CD4-positive, alpha-beta T cell treated with Interleukin-6 for 4 hours (primary cell): ENCODE results near the gene CFAP43.

Experiments used
- DNase-seq: peaks from one replicate; pipeline ENCODE4 v3.0.0-alpha.2; 2020; ENCODE audit warnings: mixed read lengths

The CFAP43 gene

DNA sequence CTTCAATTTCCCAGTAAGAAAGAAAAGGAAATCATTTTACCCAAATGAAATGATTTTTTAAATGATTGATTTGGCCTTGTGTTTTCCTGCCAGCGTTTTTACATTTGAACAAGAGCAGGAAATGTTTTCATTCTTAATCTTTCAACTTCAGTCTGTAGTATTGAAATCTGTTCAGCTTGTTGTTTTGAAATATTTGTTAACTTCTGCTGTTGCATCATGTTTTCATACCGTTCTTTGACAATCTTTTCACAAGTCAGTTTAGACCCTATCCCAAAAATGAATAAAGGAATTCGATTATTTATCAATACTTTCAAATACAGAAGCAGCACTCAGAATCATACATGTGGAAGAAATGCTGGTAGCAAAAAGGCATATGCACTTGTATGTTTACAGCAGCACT is 102.1 kb downstream of the CFAP43 start:
- DNase-seq = no peak

DNA sequence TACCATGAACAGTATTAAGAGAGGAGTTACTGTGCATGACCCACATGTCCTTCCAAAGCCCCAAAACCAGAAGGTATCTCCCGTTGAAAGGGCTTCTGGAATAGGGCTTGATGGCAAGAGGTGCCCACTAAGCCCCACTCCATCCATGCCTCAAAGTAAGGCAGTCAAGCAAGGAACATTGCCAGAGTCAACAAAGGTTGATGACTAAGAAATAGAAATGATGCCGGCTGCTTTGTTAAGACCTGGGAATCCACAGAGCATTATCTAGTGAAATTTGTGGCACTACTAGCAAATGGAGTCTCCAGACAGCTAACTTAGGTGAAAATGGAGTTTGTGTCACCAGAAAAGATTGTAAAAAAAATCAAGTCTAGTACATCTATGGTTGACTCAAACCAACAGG is 104.0 kb downstream of the CFAP43 start:
- no peak for DNase-seq

DNA sequence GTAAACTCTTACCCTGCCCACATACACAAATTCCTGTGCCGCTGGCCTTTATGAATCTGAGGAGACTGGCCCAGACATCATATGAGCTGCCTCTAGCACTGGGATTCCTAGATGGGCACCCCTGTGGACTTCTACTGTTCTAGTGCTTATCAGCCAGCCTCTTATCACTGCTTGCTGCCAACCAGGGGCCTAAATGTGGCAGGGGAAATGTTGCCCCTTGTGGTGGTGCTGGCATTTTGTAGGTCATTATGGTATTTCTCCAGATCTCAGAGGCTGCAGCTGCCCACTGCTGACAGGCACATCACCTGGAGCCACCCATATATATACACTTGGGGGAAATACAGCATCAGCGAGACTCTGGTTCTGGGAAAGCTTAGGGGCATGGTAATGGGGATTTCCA is 104.8 kb downstream of the CFAP43 start:
- peak; percentile 8 for DNase-seq

DNA sequence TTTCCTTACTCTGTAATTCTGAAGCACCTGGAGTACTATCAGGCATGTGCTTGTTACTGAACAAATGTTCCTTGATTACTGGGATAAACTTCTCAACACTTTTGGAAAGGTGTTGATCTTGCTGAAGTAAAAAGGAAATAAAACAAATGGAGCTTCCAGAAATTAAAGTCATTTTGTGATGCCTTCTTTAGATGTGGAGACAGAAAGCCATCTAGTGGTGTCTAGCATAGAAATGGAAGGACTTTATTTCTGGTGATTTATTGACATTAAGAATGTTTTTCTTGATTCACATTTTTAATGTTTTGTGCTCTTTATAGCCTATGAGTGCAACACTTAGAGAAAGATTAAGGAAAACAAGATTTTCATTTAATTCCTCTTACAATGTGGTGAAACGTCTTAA is 108.8 kb downstream of the CFAP43 start:
- no peak for DNase-seq

DNA sequence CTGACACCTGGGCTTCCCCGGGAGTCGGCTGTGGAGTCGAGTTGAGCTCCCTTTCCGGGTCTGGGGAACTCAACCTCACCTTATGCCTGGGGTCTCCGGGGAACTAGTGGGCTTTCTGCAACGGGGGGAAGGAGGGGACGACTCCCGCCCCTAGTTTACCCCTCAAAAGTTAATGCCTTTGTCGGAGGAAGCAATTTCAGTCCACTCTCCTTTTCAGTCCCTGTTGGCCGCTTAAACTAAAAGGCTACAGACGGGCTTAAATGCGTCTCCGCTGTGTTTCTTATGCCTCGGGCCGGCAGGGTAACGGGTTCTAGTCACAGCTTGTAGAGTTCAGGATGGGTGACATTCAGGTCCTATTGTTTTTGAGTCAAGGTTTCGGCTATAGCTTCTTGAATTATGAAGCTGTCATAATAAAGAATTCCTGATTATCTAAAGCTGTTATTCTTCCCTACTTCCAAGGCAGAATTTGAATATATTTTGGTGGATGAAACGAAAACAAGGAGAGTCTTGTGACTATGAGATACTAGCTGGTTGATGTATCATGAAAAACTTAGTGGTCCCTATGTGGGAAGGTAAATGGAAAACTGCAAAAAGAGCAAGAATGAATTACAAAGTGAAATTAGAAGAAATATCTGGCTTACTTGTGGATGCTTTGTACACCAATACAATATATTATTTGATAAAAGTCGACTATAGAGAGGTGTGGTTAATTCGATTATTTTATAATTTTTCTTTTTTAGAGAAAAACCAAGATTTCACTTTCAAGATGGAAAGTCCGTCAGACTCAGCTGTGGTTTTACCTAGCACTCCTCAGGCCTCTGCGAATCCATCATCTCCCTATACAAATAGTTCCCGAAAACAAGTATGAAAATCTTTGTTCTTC is 109.7 kb downstream of the CFAP43 start:
- DNase-seq = no peak

DNA sequence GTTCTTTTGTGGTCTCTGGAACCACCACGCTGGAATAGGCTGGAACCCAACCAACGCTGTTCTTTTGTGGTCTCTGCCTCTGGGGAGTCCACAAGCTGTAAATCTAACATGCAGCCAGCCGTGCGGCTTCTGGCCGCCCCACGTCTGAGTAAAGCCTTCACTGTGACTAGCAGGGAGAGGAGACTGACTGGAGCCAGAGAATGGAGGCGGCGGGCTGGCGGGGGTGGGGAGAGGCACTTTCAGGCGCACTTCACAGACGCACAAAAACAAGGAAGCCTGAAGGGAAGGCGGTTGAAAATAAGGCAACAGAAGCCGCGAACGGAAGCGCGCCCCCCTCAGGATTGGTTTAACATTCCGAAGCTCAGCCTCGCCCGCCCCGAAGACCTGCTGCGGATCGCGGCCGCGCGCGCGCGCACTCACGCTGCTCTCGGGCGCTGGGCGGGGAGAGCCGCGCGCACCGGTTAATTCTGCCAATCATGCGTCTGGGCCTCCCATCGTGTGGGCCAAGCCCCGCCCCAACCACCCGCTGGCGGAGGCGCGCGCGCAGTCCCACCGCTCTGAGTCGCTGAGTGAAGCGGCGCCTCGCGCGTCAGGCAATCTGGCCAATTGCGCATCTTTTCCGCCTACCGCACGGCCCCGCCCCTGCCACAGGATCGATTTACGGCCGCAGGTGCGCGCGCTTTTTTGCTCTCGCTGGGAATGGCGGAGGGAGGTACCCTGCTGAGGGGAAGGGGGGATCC is 110.5 kb downstream of the CFAP43 start, which contains the start of gene SFR1:
Gene SFR1 (plus strand): TSS at position 687 of the 740 bp plus-strand sequence. CDS start 13 bp downstream, at position 700.
- DNase-seq = peak; percentile 99

DNA sequence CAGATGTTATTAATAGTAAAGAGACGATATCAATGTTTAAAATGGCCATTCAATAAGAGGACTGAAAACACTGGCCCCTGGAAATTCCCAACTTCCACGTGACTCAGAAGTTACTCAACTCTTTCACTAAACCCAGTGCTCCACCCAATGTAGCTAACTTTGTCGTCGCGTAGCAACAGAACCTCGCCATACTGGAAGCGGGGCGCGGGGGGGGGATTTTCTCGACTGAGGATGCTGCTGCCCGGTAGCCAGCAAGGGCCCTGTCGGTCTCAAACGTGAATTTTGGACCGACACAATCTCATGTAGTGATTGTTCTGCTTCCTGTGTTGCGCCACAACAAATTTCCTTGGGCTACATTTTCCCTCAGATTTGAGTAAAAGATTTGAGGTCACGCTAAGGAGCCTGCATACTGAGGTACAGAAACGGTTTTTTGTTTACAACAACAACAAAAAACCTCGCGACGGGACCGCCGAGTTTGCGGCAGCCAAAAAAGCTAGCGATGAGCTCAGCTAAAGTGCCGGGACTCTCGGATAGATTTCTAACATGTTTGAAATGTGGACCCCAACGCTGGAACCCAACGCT is 111.2 kb downstream of the CFAP43 start:
- peak; percentile 86 for DNase-seq

DNA sequence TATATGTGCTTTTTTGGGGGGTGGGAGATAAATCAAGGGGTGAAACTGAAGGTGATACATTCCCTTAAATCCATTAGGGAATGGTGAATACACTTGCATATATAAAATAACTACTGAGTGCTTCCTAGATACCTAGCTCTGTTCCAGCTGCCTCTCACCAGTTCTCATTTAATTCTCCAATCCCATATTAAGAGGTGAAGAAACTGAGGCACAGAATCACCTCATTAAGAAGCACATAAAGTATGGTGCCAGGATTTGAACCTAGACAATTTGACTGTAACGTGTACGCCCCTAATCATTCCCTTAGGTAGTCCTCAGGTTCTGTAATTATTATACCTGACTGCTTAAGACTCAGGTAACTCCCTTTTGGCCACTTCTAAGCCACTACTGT is 111.7 kb downstream of the CFAP43 start:
- no peak for DNase-seq

DNA sequence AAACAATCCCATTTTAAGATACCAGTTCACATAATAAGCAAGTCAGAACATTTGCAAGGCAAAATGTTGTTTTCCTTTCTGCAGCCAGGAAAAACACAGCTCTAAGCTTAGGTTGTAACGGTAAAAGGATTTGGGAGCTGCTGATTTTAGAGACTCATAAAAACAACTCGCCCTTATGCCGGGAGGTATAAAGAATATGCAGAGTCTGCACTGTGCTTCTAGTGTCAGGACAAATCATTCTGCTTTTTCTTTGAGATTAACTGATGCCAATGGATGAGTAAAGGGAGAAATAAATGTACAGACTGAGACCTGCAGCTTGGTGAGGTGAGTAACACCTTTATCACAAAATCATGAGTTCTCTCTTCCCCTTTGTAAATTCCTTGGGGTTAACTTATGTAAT is 112.2 kb downstream of the CFAP43 start:
- DNase-seq = no peak

DNA sequence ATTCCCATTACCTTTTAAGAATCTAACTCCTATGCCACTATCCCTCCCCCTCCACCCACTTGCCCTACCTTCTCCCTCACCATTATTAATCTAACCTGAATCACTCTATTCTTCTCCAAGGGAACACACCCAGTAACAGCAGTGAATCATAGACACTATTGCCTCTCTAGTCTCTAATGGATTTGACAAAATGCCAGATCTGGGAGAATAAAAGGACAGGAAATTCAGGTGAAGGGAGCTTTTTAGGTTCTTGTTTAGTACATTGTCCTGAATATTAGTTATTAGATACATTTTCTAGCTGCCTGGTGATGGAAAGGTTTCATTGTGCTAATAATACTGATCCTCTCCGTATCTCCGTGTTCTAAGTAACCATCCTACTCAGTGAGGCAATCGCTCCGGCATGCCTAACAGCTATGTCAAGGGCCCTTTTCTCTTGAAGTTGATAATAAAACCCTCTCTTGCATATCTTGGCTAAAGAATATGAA is 114.3 kb downstream of the CFAP43 start:
- no peak for DNase-seq

DNA sequence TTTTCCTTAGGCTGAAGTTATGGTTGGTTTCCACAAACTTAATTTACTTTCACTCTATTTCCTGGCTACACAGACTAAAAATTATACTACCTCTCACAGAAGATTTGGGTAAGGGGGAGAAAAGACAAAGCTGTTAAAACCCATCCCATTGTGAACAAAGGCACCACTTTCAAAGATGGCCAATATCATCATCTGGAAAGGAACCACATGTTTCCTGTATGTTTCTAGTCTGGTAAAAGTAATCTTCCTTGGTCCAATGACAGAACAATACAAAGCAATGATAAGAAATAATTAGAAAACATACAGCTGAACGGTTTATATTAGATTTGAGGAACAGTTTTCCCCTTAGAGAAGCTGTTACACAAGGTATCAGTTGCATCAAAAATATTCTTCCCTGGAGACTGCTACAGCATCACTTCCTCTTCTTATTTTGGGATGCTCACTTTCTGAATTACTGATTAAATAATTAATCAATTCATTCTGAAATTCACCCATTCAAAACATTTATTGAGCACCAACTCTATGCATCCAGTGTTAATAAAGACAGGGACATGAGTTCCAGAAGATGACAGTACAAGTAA is 118.7 kb downstream of the CFAP43 start:
- no peak for DNase-seq

DNA sequence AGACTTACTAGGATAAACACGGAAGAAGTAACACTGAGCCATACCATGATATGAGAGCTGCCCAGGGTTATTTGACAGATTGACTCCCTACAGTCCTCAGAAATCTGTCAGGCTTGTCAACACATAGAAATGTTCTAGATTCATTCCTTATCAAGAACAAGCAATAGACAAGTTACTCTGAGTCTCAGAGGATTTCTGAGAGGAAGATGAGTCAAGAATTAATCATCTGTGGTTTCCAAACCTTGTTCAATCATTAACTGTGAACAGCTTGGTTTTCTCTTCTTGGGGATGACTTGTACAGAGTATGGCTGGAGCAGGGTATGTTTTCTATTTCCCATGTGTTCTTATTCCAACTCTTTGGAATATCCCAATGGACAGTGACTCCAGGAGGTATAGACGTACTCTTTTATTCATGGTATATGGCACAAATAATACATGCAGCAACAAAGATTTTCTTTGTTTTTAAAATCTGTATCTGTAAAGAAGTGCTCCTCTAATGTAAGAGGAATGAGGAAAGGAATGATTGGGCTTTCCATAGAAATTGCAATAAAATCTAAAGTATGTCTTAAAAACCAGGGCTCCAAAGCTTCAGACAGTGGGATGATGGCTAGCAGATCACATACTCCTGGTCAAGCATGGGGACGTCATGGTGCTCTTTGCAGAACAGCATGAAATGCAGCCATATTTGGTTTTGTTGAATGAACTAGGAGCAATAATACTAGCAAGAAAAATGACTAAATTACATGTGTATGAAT is 122.1 kb downstream of the CFAP43 start:
- no peak for DNase-seq

DNA sequence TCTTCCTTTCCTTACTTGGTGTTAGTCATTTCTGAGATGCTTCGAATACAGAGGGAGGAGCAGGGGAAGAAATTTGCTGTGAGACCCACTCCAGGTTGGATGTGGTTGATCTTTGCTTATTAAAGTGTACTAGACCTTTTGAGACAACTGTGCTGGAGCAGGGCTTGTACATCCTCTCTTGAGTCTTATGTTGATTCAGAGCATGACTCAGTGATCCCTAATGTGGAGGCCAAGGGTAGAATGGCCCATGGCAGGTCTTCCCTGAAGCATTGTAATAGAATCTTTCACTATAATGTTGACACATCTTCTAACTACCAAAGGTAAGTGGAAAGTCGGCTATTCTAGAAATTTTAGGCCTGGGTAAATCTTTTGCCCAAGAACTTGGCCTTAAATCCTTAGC is 127.2 kb downstream of the CFAP43 start:
- DNase-seq = no peak

DNA sequence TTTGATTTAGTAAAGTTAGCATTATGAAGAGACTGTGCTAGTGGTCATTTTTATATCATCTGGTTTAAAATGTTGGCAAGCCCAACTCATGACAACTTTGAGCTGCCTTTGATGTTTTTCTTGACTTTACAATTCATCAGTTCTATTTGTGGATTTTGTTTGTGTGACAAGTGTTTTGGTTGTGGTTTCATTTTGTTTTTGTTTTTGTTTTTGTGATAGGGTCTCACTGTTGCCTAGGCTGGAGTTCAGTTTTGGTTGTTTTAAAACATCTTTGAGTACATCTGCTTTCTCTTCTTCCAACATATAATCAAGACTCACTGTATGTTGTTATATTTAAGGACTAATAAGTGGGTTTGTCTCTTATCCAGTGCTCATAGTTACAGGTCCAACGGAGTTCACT is 127.7 kb downstream of the CFAP43 start:
- DNase-seq = no peak

DNA sequence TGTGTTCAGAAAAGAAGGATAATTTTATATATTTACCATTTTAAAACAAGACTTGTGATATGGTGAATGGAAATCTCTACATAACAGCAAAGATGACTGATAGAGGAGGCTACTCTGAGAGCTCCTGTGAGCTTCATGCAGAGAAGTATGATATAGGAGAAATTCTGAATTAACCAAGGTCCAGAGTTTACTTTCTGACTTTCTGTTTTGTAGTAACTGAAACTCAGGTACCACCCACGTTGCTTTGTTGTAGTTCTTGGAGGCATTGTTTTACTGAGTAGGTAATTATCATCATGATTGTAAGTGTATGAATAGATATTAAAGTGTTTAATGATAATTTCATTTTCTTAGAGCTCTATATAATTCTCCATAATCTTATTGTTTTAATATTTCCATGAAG is 128.2 kb downstream of the CFAP43 start:
- DNase-seq = no peak

DNA sequence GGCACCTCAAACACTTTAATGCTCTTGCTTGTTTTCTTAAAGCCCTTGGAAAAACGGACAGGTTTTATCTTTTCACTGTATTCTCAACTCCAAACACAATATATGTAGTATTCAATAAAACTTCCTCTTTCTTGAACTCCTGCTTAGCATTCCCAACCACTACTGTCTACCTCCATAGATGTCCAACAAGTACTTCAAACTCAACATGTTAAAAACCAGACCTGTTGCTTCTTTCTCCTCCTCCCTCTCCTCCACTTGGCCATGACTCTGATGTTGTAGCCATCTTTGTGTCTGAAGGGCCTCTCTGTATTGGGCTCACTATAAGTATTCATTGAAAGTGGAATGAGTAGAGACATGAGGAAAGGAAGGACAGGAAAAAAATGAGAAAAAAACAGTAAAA is 130.3 kb downstream of the CFAP43 start:
- DNase-seq = no peak

DNA sequence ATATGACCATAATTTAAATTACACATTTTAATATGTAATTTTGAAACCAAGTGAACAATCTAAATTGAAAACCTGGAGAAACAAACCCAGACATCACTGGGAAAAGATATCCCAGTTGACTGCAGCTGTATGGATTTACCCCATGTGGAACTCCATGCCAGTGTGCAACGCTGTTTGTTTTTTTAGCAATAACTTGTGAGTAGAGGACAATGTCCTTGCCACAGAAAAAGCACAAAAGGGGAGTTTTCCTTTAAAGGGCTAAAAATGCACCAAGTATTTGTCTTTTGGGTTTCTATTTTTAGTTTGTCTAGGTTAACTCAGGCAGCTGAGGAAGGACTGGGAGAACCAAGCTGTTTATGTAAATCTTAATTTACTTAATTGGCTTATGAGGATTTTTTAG is 131.4 kb downstream of the CFAP43 start:
- no peak for DNase-seq

DNA sequence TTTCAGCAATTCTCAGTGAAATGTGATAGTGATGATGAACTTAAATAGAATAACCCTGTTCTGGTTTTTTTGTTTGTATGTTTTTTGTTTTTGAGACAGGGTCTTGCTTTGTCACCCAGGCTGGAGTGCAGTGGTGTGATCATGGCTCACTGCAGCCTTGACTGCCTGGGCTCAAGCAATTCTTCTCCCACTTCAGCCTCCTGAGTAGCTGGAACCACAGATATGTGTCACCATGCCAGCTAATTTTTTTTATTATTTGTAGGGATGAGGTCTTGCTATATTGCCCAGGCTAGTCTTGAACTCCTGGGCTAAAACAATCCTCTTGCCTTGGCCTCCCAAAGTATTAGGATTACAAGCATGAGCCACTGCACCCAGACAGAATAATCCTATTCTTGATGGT is 132.2 kb downstream of the CFAP43 start:
- no peak for DNase-seq

DNA sequence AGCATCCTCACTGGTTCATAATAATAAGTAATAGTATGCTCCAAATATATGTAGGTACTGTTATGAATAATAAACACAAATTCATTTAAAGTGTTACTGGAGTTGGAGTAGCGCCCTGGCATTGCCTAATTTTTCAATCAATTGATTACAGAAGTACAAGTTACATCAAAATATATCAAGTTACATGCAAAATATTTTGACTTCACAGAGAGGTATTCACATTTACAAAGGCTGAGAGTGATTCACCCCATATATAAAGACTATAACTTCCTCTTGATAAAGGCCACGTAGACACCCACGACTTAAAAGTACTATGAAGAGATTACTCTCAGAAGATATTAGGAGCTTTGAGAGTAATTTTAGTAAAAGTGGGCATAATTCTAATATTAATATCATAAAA is 132.9 kb downstream of the CFAP43 start:
- no peak for DNase-seq

DNA sequence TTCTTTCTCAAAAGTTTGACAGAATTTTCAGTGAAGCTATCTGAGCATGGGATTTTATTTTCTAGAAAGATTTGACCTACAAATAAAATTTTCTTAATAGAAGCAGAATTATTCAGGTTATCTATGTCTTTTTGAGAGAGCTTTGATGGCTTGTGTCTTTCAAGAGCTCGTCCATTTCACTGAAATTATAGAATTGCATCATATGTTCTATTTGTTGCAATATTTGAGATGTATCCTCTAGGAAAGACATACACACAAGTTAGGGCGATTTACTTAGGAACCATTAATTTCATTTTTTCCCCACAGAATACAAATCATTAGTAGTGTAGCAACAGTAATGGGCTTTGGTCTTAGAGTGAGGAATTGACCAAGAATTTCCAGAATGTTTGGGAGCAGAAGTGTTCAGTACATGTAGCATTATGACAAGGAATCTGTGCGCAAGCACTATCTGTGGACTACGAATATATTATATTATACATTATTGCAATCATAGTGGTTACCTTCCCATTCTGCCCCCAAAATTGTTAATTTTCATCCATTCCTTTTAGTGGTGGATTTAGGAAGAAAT is 133.7 kb downstream of the CFAP43 start:
- DNase-seq = no peak

DNA sequence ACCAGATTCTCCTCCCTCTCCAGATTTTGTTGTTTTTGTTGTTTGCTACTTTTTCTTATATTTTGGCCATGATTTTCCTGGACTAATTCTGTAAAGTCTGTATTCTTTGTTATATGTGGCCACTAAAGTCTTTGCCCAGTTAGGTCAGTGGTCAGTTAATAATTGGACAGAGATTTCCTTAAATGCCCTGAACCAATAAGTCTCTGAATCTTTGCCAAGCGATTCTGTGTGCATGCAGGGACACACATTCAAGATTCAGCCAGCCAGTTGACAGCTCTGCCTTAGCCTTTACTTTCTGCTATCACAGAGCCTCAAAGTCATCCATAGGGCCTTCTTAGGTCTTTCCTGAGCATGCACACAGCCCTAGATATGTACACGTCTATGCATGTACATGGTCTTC is 135.5 kb downstream of the CFAP43 start:
- DNase-seq = no peak

DNA sequence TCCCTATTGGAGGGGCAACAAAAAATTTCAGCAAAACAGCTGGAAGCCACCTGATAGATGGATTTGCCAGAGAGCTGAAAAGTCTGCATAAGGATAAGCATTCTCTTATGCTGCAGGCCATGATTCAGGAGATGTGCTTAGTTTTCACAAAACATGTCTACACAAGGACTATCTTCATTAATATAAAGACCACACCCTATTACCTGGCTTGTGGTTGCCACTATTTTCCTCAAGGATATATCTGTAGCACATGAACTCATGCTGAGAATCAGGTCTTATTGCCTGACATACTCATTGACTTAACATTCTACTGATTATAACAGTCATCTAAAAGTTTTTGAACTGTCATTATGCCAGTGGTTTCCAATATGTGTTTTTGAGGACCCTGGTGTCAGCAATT is 139.4 kb downstream of the CFAP43 start:
- DNase-seq = no peak
